Cardiac muscle cell (in vitro differentiated cells and primary cell): Measurements from ENCODE around the gene USP22. TPM values are rescaled to one million over a fixed set of nuclear protein-coding genes. Genes with fewer than 3 reads are reported as not detected.

ENCODE experiments used
- DNase-seq, 2 donors: peaks; one replicate each; pipeline versions ENCODE4 v3.0.0 to v3.0.0-alpha.2; 2010 to 2017; ENCODE audit warnings: low read depth in 1 of 2, low spot score in 1 of 2
- H3K27ac ChIP-seq: fragments of 200-600 bp; sonication (generic); 2 replicates; pipeline ENCODE4 v1.5.1; 2016
- H3K27me3 ChIP-seq: fragments of 200-600 bp; sonication (generic); 2 replicates; pipeline ENCODE4 v1.6.0; 2016; ENCODE audit warnings: control low read depth
- H3K36me3 ChIP-seq: fragments of 200-600 bp; sonication (generic); 2 replicates; pipeline ENCODE4 v1.5.1; 2016; ENCODE audit warnings: control low read depth
- H3K4me1 ChIP-seq: fragments of 200-600 bp; sonication (generic); 2 replicates; pipeline ENCODE4 v1.8.1; 2017; ENCODE audit warnings: low read depth, mild to moderate bottlenecking, mixed run types
- H3K4me3 ChIP-seq: fragments of 200-600 bp; sonication (generic); 2 replicates; pipeline ENCODE4 v1.5.1; 2016; ENCODE audit warnings: mild to moderate bottlenecking
- H3K9me3 ChIP-seq: fragments of 200-600 bp; sonication (generic); 2 replicates; pipeline ENCODE4 v1.5.1; 2017; ENCODE audit warnings: low read depth, mild to moderate bottlenecking, control low read depth
- polyA plus RNA-seq: library from polyadenylated mRNA; unstranded; fragments of >200 nt; fragmentation: Nextera tagmentation; extraction: Ambion mirVana; gene quantifications from 2 replicates; pipeline ENCODE4 v1.2.1, GENCODE V29; 2016
- total RNA-seq: library from RNA; depleted of rRNA; stranded (reverse); fragments of >200 nt; gene quantifications from 2 replicates; pipeline ENCODE4 v1.2.3, GENCODE V29; 2016
- TF ChIP-seq, protein P1 (sequence below): IDR thresholded peaks from 2 replicates; pipeline ENCODE4 v1.5.1; 2012; ENCODE audit warnings: low read depth, mild to moderate bottlenecking, low read length

Gene USP22
- total and polyA plus RNA-seq, 2 experiments from 2014 or later = 153 to 280 TPM

DNA sequence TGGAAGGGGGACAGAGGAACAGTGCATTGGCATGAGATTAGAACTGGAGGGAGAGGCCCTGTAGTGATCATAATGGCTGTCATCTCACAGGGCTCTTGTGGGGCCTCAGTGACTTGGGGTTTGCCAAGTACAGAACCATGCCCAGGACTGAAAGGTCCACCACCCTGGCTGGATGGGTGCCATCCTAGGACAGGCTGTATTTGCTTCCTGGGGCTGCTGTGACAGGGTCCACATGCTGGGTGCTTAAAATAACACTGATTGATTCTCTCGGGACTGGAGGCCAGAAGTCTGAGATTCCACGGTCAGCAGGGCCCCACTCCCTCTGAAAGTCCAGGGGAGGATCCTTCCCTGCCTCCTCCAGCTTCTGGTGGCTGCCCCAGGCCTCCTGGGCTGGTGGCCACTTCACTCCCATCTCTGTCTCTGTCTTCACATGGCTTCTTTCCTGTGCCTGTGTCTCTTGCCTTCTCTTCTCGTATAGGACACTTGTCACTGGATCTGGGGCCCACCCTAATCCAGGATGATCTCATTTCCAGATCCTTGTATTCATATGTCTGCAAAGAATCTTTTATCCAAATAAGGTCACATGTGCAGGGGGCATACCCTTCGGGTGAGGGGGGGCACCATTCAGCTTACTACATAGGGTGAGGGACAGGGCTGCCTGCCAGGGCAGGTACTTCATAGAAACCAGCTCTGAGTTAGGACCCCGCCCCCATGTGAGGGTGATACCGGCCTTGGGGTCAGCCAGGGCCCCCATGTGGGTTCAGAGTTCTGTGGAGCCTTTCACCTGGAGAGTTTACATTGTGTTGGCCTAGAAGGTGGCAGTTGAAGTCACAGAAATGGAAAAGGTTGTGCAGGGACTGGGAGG, 52.6 kb downstream of the USP22 start:
- TF ChIP-seq, protein P1, sequence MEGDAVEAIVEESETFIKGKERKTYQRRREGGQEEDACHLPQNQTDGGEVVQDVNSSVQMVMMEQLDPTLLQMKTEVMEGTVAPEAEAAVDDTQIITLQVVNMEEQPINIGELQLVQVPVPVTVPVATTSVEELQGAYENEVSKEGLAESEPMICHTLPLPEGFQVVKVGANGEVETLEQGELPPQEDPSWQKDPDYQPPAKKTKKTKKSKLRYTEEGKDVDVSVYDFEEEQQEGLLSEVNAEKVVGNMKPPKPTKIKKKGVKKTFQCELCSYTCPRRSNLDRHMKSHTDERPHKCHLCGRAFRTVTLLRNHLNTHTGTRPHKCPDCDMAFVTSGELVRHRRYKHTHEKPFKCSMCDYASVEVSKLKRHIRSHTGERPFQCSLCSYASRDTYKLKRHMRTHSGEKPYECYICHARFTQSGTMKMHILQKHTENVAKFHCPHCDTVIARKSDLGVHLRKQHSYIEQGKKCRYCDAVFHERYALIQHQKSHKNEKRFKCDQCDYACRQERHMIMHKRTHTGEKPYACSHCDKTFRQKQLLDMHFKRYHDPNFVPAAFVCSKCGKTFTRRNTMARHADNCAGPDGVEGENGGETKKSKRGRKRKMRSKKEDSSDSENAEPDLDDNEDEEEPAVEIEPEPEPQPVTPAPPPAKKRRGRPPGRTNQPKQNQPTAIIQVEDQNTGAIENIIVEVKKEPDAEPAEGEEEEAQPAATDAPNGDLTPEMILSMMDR = no peak
- Histone ChIP-seq H3K9me3 (no peaks in the 10 kb centered on the region), H3K4me1 (peaks cover 28% of the 10 kb centered on the region), H3K4me3 (no peak overlapping the region), H3K36me3 (no peaks in the 10 kb centered on the region), H3K27ac (peak overlapping the region; percentile 45), H3K27me3 (no peaks in the 10 kb centered on the region)
- peak in 1 of 2 donors; percentile 34 for DNase-seq

DNA sequence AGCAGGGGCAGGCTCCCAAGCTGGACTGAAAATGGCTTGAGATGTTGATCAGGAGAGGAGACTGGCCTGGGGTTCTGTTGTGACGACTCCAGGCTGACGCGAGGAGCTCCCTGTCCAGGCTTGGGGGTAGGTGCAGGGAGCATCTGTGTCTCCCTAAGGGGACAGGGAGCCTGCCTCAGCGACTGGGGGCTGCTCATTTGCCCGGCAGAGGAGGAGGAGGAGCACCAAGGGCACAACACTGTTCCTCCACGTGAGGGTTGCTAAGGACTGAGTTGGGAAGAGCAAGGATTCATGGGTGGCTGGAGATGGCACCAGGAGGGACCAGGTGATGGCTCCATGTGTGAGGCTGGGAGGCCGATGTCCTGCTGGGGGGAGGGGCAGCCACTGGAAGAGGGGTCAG, 53.3 kb downstream of the USP22 start:
- H3K27me3 ChIP-seq = no peaks in the 10 kb centered on the region
- TF ChIP-seq, protein P1 = no peak

DNA sequence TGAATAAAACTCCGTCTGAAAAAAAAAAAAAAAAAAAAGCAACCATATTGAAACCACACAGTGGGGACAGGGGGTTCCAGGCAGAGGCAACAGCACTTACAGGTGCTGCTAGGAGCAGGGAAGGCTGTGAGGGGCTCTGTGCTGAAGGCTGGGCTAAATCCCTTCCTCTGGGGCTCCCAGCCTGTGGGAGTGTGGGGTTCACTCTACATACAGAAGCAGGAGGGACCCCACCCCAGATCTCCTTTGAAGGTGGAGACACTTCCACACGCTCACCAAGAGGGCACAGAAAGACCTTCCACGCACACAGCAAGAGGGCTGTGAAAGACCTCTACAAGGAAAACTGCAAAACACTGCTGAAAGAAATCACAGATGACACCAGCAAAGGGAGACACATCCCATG, 53.9 kb downstream of the USP22 start:
- TF ChIP-seq, protein P1 = no peak
- no peak overlapping the region for H3K27ac ChIP-seq
- peaks cover 28% of the 10 kb centered on the region for H3K4me1 ChIP-seq
- no peak overlapping the region for H3K4me3 ChIP-seq
- no peak for DNase-seq
- no peaks in the 10 kb centered on the region for H3K36me3 ChIP-seq
- H3K27me3 ChIP-seq = no peaks in the 10 kb centered on the region
- H3K9me3 ChIP-seq = no peaks in the 10 kb centered on the region

More for the DNA sequence above, 53.3 kb downstream of the USP22 start:
- no peak for DNase-seq
- no peak overlapping the region for H3K4me3 ChIP-seq
- H3K9me3 ChIP-seq = no peaks in the 10 kb centered on the region
- H3K4me1 ChIP-seq = peaks cover 28% of the 10 kb centered on the region
- peak overlapping the region; percentile 45 for H3K27ac ChIP-seq
- no peaks in the 10 kb centered on the region for H3K36me3 ChIP-seq

DNA sequence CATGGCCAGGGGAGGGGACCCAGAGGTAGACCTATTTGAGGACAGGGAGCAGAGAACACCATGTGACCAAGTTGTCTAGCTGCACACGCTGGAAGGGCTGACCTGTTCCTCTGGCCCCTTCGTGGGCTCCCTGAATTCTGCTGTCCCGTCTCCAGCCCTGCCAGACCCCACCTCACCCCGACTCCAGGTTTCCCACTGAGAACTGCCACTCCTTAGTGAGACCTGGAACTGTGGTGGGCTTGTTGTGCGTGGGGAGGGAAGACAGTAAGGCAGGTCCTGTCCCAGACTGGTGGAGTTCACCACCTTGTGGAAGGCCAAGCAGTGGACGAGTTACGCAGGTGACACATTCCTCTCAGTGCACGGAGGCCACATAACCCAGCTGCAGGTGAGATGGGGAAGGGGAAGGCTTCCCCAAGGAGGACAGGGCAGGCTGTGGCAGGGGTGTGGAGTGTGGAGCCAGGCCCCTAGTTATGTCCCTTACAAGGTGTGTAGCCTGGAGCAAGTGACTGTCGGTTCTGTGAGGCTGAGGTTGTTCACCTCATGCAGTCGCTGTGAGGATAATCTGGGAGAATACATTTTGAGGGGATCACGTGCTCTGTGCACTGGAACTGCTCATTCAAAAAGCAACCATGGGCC, 54.7 kb downstream of the USP22 start:
- TF ChIP-seq, protein P1 = no peak

DNA sequence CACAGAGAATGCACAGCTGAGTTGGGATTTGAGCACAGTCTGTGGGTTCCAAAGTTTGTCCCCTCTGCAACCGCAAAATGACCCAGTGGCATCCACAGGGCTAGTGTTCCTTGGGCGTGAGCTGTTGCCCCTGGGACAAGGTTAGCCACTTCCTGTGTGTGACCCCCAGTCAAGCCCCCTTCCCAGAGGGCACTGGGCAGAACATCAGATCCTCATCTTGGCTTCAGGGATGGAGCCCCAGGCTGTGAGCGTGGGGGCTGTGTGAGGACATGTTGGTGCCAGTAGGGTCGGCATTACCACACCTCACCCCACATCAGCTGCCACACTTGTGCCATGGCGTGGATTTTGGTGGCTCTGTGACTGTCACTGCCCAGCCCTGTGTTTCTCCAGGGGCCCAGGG, 55.3 kb downstream of the USP22 start:
- TF ChIP-seq, protein P1 = no peak
- DNase-seq = no peak
- Histone ChIP-seq H3K9me3 (no peaks in the 10 kb centered on the region), H3K4me1 (peaks cover 20% of the 10 kb centered on the region), H3K36me3 (peaks cover 1% of the 10 kb centered on the region), H3K4me3 (no peak overlapping the region), H3K27ac (no peak overlapping the region), H3K27me3 (no peaks in the 10 kb centered on the region)

More for the DNA sequence above, 54.7 kb downstream of the USP22 start:
- no peaks in the 10 kb centered on the region for H3K27me3 ChIP-seq
- H3K27ac ChIP-seq = no peak overlapping the region
- no peak overlapping the region for H3K4me3 ChIP-seq
- H3K9me3 ChIP-seq = no peaks in the 10 kb centered on the region
- DNase-seq = no peak
- H3K36me3 ChIP-seq = no peaks in the 10 kb centered on the region
- peaks cover 27% of the 10 kb centered on the region for H3K4me1 ChIP-seq
